Muscle layer of colon (tissue), 2 donors: ENCODE measurements around the gene SCAMP4.
A peak's percentile ranks its signal among the peaks of the same experiment; 100 is the strongest.
"Not testable (repeated sequence)": the region's sequence is repeated elsewhere in the genome, so short reads cannot be mapped to it uniquely, and the experiment has no call there.

ENCODE experiments used
- H3K27ac ChIP-seq: one replicate; pipeline ENCODE4 v1.7.0; 2013; ENCODE audit warnings: low read depth, mild to moderate bottlenecking, low read length, moderate library complexity
- H3K27me3 ChIP-seq, 2 donors: one replicate each; pipeline ENCODE4 v1.7.0; 2013; ENCODE audit warnings: low read length in 2 of 2, mild to moderate bottlenecking in 2 of 2; ENCODE audit not compliant: insufficient read depth in 2 of 2, control insufficient read depth in 1 of 2
- H3K36me3 ChIP-seq: one replicate; pipeline ENCODE4 v1.7.0; 2013; ENCODE audit warnings: mild to moderate bottlenecking, low read length; ENCODE audit not compliant: insufficient read depth
- H3K4me1 ChIP-seq: one replicate; pipeline ENCODE4 v1.7.0; 2013; ENCODE audit warnings: mild to moderate bottlenecking, low read length; ENCODE audit not compliant: insufficient read depth
- H3K4me3 ChIP-seq, 2 donors: one replicate each; pipeline ENCODE4 v1.7.0; 2013; ENCODE audit warnings: low read length in 2 of 2, low read depth in 1 of 2, mild to moderate bottlenecking in 1 of 2, moderate library complexity in 1 of 2
- H3K9ac ChIP-seq: one replicate; pipeline ENCODE4 v1.7.0; 2013; ENCODE audit warnings: low read length
- H3K9me3 ChIP-seq: one replicate; pipeline ENCODE4 v1.7.0; 2013; ENCODE audit warnings: mild to moderate bottlenecking, low read length
- donor health status: abdominal sarcoma.
- donor health status: Adenocarcinoma of cecum.

Gene SCAMP4

GRCh38 chr19:1871140-1871597, 34.0 kb upstream of the SCAMP4 start:
- no peaks in the 10 kb centered on the region for H3K9me3 ChIP-seq
- H3K4me1 ChIP-seq, result peaks cover 30% of the 10 kb centered on the region
- H3K4me3 ChIP-seq, result no peak overlapping the region
- no peaks in the 10 kb centered on the region for H3K27me3 ChIP-seq
- no peak overlapping the region for H3K9ac ChIP-seq
- no peak overlapping the region for H3K27ac ChIP-seq
- H3K36me3 ChIP-seq, result no peaks in the 10 kb centered on the region

GRCh38 chr19:1871630-1872029, 33.6 kb upstream of the SCAMP4 start:
- H3K9ac ChIP-seq, result no peak overlapping the region
- no peak overlapping the region for H3K4me3 ChIP-seq
- peaks cover 30% of the 10 kb centered on the region for H3K4me1 ChIP-seq
- no peaks in the 10 kb centered on the region for H3K36me3 ChIP-seq
- H3K27me3 ChIP-seq, result no peaks in the 10 kb centered on the region
- H3K9me3 ChIP-seq, result no peaks in the 10 kb centered on the region
- H3K27ac ChIP-seq, result no peak overlapping the region

DNA sequence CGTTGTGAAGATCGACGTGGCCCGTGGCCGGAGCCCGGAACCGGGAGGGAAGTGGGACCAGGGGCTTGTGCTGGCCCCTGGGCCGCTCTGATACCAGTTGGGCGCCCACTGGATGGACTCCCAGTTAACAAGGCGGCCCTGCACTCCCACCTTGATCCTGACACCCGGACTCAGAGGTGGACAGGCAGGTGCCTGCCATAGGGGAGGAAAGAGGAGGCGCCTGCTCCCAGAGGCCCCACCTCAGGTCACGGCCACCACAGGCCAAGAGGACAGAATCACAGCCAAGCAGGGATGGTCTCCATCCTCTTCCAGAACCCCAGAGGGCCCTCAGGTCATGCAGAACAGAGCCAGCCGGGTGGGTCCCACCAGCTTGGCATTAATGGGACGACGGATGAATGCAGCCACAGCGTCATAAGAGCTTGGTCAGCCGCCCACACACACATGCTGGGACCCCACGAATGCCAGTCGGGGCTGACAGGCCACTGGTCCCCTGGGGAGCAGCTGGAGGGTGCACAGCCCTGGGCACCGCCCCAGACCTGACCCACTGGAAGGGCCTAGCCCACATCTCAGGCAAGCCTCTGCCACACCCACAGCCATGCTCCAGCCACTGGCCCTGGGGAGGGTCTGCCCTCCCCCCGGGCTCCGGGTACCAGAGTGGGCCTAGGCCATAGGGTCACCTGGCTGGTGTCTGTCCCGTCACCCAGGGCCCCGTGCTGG, 32.2 kb upstream of the SCAMP4 start:
- Histone ChIP-seq H3K9ac (no peak overlapping the region), H3K27ac (peak overlapping the region; percentile 66), H3K27me3 (no peaks in the 10 kb centered on the region), H3K4me3 (peak overlapping the region; percentile 5 to 44), H3K36me3 (no peaks in the 10 kb centered on the region), H3K9me3 (no peaks in the 10 kb centered on the region), H3K4me1 (peaks cover 30% of the 10 kb centered on the region)

DNA sequence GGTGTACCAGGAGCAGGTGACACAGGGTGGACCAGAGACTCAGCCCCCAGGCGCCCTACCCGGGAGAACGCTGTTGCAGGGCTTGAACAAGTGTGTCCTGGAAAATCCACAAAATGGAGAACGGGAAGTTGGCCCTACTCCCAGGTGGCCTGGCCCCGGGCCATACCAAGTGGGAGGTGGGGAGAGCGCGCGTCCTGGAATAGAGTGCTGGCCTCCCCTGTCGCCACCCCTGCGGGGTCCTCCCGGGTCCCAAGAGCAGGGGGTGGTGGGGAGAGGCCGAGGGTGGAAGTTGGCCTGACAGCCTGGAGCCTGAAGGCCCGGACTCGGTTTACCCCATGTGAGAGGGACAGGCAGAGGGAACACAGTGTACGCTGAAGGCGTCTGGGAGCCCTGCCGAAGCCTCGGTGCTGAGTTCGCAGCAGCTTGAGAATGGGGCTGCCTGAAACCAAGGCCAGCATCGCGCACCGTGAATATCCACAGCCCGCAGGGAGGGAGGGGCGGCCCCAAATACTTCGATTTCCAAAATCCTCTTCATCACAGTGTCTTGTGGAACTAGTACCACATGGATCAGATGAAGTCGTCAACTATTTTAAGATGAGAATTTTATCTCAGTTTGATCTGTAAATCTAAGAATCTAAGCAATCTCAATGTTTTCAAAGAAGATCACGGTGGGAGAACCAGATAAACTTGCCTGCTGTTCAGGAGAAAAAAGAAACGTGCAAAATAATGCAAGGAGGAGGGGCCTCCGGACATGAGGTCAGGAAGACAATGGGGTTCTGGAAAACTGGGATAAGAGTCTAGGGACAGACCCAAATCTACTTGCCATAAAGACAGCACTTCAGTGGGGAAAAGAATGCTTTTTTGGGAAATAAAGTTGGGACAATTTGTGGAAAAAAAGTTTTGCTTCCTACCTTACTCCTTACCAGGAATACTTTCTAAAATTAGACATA, 31.4 kb upstream of the SCAMP4 start:
- H3K27ac ChIP-seq, result peak overlapping the region; percentile 66
- peak overlapping the region; percentile 25 for H3K9ac ChIP-seq
- H3K4me3 ChIP-seq, result peak overlapping the region; percentile 5 to 44
- no peaks in the 10 kb centered on the region for H3K9me3 ChIP-seq
- H3K4me1 ChIP-seq, result peaks cover 30% of the 10 kb centered on the region
- no peaks in the 10 kb centered on the region for H3K27me3 ChIP-seq
- no peaks in the 10 kb centered on the region for H3K36me3 ChIP-seq

GRCh38 chr19:1874554-1875185, 30.5 kb upstream of the SCAMP4 start:
- no peaks in the 10 kb centered on the region for H3K36me3 ChIP-seq
- H3K27me3 ChIP-seq, result no peaks in the 10 kb centered on the region
- H3K4me3 ChIP-seq, result peak overlapping the region in 1 of 2 donors; percentile 89
- peak overlapping the region; percentile 90 for H3K27ac ChIP-seq
- no peaks in the 10 kb centered on the region for H3K9me3 ChIP-seq
- peak overlapping the region; percentile 28 for H3K9ac ChIP-seq
- peaks cover 30% of the 10 kb centered on the region for H3K4me1 ChIP-seq

DNA sequence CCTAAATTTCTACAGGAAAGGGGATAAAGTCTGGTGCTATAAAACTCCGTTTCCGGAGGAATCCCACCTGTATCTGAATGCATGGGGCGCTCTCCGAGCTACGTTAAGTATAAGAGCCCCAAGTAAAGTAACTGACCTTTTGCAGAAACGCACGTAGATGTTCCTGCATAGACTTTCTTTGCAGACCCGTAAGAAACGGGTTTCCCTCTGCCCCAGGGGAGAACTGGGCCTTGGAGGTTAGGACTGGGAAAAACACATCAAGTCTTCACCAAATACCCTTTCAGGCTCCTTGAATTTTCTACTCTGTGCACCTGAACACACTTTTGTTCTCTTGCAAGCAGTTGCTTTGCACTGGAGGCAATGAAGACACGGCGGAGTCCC, 29.9 kb upstream of the SCAMP4 start:
- H3K36me3 ChIP-seq, H3K9me3 ChIP-seq, H3K27me3 ChIP-seq: not testable (repeated sequence)
- Histone ChIP-seq H3K9ac (peak overlapping the region; percentile 28), H3K27ac (peak overlapping the region; percentile 90), H3K4me1 (peaks cover 30% of the 10 kb centered on the region), H3K4me3 (peak overlapping the region; percentile 89 to 96)

DNA sequence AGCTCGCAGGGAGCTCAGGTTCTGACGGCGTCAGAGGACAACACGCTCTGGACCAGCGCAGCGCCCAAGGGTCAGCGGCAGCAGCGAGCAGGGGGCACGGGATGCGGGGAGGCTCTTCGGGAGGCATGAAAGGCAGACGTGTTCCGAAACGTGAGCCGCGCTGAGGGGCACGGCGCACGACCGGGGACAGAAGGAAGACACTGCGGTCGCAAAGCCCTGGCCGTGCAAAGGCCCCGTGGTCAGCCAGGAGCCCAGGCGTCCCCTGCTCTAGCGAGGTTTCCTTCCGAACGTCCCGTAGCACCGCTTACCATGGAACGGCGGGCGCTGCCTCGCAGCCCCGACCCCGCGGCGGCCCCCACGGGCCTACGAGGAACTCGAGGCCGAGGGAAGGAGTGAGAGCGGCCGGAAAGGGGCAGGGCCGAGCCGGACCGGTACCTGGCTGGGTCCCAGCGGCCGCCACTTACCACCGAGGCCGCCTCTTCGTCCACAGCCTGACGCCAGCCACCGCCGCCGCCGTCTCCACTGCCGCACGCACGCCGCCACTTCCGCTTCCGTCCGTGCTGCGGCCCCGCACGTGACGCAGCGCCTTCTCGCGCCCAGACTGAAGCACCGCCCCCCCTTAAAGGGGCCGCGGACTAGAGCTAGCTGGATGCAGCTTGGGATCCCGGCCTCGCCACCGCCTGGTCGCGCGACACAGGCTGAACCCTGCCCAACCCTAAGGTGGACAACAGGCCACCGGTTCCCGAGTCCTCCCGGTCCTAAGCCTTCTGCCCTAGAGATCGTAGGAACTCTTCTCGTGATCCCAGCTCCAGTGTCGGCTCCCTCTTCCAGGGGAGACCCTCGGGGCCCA, 29.3 kb upstream of the SCAMP4 start:
- peak overlapping the region; percentile 90 for H3K27ac ChIP-seq
- peaks cover 30% of the 10 kb centered on the region for H3K4me1 ChIP-seq
- no peaks in the 10 kb centered on the region for H3K27me3 ChIP-seq
- peak overlapping the region; percentile 89 to 96 for H3K4me3 ChIP-seq
- H3K36me3 ChIP-seq, result no peaks in the 10 kb centered on the region
- H3K9me3 ChIP-seq, result no peaks in the 10 kb centered on the region
- peak overlapping the region; percentile 64 for H3K9ac ChIP-seq

DNA sequence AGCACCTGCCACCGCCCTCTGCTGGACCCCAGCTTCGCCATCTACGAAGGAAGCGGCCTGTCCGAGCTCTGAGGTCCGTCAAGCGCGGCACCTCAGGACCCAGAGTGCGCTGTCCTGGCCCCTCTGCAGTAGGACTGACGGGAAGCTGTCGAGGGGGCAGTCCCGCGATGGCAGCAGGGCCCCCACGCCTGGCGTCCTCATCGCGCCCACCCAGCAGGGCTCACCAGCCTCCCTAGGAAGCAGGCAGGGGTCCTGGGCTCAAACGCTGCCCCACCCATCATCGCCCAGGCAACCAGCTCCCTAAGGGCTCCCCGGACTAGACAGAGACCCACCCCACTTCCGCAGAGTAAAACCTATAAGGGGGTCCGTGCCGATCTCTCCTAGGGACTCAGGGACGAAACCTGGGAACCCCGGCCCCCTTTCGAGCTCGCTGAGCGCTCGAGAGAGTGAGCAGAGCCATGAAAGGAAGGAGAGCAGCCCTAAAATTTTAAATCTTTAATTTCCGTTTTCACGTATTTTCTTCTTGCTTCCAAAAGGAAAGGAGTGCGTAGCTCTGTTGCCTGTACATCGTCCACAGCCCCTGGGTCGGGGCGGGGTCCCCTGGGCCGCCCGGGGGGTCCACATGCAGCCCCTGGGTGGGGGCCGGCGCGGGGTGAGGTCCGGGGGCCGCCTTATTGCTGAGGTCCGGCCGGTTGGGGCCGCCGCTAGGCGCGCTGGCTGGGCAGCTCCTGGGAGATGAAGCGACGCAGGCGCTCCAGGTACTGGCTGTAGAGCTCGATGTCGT, 28.5 kb upstream of the SCAMP4 start:
- H3K27me3 ChIP-seq, H3K36me3 ChIP-seq, H3K9me3 ChIP-seq: not testable (repeated sequence)
- Histone ChIP-seq H3K27ac (peak overlapping the region; percentile 90), H3K4me1 (peaks cover 30% of the 10 kb centered on the region), H3K4me3 (peak overlapping the region; percentile 89 to 96), H3K9ac (peak overlapping the region; percentile 64)

DNA sequence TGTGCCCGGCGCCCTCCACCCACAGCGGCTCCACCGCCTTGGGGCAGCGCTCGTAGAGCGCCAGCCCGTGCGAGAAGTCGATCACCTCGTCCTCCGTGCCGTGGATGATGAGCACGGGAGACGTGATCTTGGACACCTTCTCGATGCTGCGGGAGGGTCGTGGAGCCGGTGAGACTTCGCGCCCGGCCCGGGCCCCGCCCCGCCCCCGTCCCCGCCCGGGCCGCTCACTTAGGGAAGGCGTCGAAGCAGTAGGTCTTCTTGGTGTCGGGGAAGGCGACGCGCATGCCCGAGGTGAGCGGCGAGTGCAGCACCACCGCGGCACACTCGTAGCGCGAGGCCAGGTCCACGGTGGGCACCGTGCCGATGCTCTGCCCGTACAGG, 27.9 kb upstream of the SCAMP4 start:
- H3K4me3 ChIP-seq, H3K27ac ChIP-seq, H3K27me3 ChIP-seq, H3K36me3 ChIP-seq, H3K9ac ChIP-seq, H3K9me3 ChIP-seq: not testable (repeated sequence)
- H3K4me1 ChIP-seq, result peaks cover 34% of the 10 kb centered on the region

- peaks cover 34% of the 10 kb centered on the region for H3K4me1 ChIP-seq
- H3K9ac ChIP-seq, H3K4me3 ChIP-seq, H3K27ac ChIP-seq, H3K27me3 ChIP-seq, H3K9me3 ChIP-seq, H3K36me3 ChIP-seq: not testable (repeated sequence)
Observed at GRCh38 chr19:1878583-1878982, 26.6 kb upstream of the SCAMP4 start.
